Thymus (tissue), 11 donors: ENCODE measurements around the gene CDH13. TPM values are rescaled to one million over a fixed set of nuclear protein-coding genes. Genes with fewer than 3 reads are reported as not detected.

ENCODE experiments used
- DNase-seq, 9 donors: peaks; one replicate each; pipeline ENCODE4 v3.0.0-alpha.2; 2013; ENCODE audit warnings: low spot score in 9 of 9, low read depth in 6 of 9, missing footprints in 1 of 9
- H3K27ac ChIP-seq, 2 donors: one replicate each; pipeline ENCODE4 v1.5.1; 2013; ENCODE audit warnings: control low read depth in 1 of 2, low read depth in 1 of 2, low read length in 1 of 2, mild to moderate bottlenecking in 1 of 2, moderate library complexity in 1 of 2
- H3K27me3 ChIP-seq, 2 donors: one replicate each; pipeline ENCODE4 v1.5.1; 2013; ENCODE audit warnings: low read length in 1 of 2; ENCODE audit not compliant: control insufficient read depth in 2 of 2, insufficient read depth in 1 of 2
- H3K36me3 ChIP-seq, 2 donors: one replicate each; pipeline ENCODE4 v1.5.1; 2013; ENCODE audit warnings: low read length in 1 of 2, mild to moderate bottlenecking in 1 of 2, moderate library complexity in 1 of 2; ENCODE audit not compliant: control insufficient read depth in 2 of 2, insufficient read depth in 2 of 2
- H3K4me1 ChIP-seq, 2 donors: one replicate each; pipeline ENCODE4 v1.5.1; 2013; ENCODE audit warnings: low read length in 2 of 2; ENCODE audit not compliant: control insufficient read depth in 2 of 2, insufficient read depth in 2 of 2
- H3K4me3 ChIP-seq, 2 donors: one replicate each; pipeline ENCODE4 v1.5.1; 2013; ENCODE audit warnings: low read length in 2 of 2, control low read depth in 1 of 2, mild to moderate bottlenecking in 1 of 2
- H3K9me3 ChIP-seq, 2 donors: one replicate each; pipeline ENCODE4 v1.5.1; 2013; ENCODE audit warnings: low read length in 1 of 2, mild to moderate bottlenecking in 1 of 2; ENCODE audit not compliant: control insufficient read depth in 2 of 2, insufficient read depth in 1 of 2
- WGBS: extraction: QIAGEN DNeasy Blood & Tissue Kit; methylation state at CpG from one replicate; pipeline ENCODE4 v1.1.7; 2013; 5-methylcytosine and 5-hydroxymethylcytosine counted together
- polyA plus RNA-seq: library from polyadenylated mRNA; stranded (reverse); fragments of 200-250 nt; gene quantifications from one replicate; pipeline ENCODE4 v1.2.3, GENCODE V29; 2013
- total RNA-seq: library from RNA; stranded (reverse); fragments of 120-200 nt; gene quantifications from one replicate; pipeline ENCODE4 v1.2.4, GENCODE V29; 2013
- donor health status: healthy.

The CDH13 gene
- total and polyA plus RNA-seq, 2 donors = 1.5 to 3.7 TPM

DNA sequence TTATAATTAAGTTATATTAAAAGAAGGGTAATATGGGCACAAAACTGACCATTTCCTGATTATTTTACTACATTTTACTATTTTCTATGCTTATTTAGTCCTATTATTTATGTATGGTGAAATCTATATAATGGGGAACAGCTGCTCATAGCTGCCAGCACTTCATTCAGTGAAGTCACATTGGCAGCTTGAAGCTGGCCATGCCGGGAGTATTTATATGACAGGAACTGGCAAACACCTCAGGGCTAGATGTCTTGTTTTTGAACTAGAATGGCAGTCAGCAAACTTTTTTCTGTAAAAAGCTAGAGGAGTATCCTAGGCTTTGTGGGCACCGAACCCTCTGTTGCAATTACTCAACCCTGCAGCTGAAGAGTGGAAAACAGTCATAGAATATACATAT lies 104.1 kb downstream of the CDH13 start:
- Histone ChIP-seq H3K36me3 (no peaks in the 10 kb centered on the region), H3K9me3 (no peaks in the 10 kb centered on the region), H3K4me3 (no peak overlapping the region), H3K4me1 (no peaks in the 10 kb centered on the region), H3K27me3 (no peaks in the 10 kb centered on the region), H3K27ac (no peak overlapping the region)
- no peak for DNase-seq
- WGBS = 93% methylated on average over 2 of the region's 2 CpGs

DNA sequence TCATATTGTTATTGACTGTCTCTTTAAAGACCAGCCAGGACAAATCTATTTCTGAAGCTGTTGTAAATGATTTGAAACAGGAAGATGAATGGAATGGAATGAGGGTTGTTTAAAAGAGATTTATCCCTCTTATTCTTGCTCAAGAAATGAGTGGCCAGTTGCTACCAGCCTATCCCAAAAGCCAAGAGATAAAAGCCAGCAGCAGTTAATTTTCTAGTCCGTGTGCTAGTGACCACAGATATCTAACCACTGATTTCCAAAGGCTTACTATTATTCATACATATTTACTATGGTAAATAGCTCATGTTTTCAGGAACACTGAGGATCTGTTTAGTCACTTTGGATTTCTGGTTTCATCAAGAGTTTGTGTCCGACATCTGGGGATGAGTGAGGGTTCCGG lies 105.7 kb downstream of the CDH13 start:
- Histone ChIP-seq H3K36me3 (no peaks in the 10 kb centered on the region), H3K9me3 (no peaks in the 10 kb centered on the region), H3K27ac (no peak overlapping the region), H3K27me3 (no peaks in the 10 kb centered on the region), H3K4me3 (no peak overlapping the region), H3K4me1 (no peaks in the 10 kb centered on the region)
- DNase-seq = no peak
- WGBS = 92% methylated on average over 3 of the region's 3 CpGs

DNA sequence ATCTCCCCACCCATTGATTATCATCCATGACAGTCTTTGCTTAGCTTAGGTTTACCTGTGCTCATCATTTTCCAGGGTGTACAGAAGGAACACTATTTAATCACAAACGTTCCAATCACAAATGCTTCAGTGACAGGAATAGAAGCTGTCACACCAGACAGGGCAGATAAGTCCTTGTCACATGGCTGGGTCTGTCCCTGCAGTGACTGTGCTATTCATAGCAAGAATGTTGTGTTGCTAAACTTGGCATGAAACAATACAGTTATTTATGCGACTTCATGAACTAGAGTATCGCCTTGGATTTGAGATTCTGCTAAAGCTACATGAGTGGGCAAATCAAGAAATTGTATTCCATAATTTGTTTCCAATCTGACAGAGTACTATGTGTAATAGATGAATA lies 108.4 kb downstream of the CDH13 start:
- H3K4me3 ChIP-seq = no peak overlapping the region
- no peaks in the 10 kb centered on the region for H3K27me3 ChIP-seq
- H3K36me3 ChIP-seq = no peaks in the 10 kb centered on the region
- no peaks in the 10 kb centered on the region for H3K9me3 ChIP-seq
- DNase-seq = no peak
- H3K27ac ChIP-seq = no peak overlapping the region
- WGBS = 65% methylated on average over 3 of the region's 3 CpGs
- no peaks in the 10 kb centered on the region for H3K4me1 ChIP-seq

DNA sequence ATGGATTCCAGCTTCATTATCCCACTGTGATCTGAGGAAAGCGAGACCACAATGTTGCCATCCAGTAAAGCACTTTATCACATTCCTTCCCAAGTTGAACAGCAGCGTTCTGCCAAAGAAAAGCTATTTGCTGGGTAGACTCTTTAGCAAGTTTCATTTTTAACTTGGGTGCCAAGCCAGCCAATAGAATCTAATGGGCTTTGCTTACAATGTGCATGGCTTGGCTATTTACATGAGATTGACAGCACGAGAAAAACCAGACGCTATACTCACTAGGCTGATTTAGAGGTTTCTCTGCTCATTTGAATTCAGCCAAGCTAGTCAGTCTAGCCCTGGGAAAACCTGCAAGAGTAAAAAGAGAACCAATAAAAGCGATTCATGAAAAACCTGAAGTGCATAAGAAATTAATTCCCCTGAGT lies 108.9 kb downstream of the CDH13 start:
- Histone ChIP-seq H3K27me3 (no peaks in the 10 kb centered on the region), H3K36me3 (no peaks in the 10 kb centered on the region), H3K4me3 (no peak overlapping the region), H3K4me1 (no peaks in the 10 kb centered on the region), H3K9me3 (no peaks in the 10 kb centered on the region), H3K27ac (no peak overlapping the region)
- DNase-seq = no peak
- WGBS = 80% methylated on average over 5 of the region's 5 CpGs

DNA sequence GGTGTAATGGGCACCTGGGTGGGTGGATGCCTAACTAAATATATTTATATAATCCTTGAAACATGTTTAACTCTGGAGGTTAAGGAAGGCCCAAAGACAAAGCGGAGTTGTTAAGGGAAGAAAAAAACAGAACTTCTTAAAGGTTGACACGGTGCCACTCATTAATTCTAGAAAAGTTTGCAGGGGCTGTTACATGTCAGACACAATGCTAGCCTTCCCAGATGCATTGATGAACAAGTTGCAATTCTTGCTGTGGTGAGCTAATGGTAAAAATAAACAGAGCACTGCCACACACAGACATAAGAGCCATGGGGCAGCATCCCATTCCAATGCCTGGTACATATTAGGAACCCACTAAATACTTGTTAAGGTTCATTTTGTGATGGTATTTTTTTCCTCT lies 109.5 kb downstream of the CDH13 start:
- Histone ChIP-seq H3K4me1 (no peaks in the 10 kb centered on the region), H3K27ac (no peak overlapping the region), H3K9me3 (no peaks in the 10 kb centered on the region), H3K27me3 (no peaks in the 10 kb centered on the region), H3K36me3 (no peaks in the 10 kb centered on the region), H3K4me3 (no peak overlapping the region)
- 77% methylated on average over 2 of the region's 2 CpGs for WGBS
- DNase-seq = no peak

DNA sequence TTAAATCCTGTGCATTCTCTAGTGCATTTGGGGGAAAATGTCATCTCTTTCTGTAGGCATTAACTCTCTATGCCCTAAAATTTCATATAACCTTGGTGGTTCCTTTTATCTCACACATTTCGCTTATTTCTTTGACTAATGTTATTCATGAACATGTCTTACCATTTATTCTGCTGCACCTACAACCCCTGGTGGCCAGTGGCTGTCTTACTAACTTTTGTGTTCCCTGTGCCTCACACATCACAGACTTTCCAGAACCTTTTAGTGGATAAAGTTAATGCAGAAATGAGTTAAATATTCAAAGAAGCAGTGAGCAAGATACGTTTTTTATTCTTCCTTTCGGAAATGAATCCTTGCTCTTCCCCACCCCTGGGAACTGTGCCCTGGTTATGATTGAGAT lies 111.9 kb downstream of the CDH13 start:
- DNase-seq = peak in 1 of 9 donors; percentile 2
- no peaks in the 10 kb centered on the region for H3K36me3 ChIP-seq
- H3K27ac ChIP-seq = no peak overlapping the region
- no peaks in the 10 kb centered on the region for H3K9me3 ChIP-seq
- no peak overlapping the region for H3K4me3 ChIP-seq
- H3K4me1 ChIP-seq = no peaks in the 10 kb centered on the region
- 87% methylated on average over 3 of the region's 3 CpGs for WGBS
- no peaks in the 10 kb centered on the region for H3K27me3 ChIP-seq

DNA sequence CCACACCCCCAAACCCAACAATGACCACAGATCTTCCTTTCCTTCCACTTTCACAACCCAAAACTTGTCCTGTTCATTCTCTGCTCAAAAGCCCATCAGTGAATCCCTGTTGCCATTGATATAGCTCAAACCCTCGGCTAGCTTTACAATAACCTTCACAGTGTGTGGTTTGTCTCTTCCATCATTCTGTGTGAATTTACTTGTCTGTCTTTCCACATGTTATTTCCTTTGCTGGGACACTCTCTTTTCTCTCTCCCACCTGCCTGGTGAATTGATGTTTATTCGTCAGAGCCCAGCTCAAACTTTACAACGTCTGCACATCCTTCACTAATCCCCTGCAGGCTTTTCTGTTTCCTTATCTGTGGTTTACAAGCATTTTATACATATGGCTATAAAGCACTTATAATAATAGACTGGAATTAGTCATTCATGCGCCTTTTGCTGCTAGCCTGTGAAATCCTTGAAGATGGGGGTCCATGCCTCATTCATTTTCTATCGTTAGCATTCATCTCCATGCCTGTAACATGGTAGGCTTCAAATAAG lies 114.4 kb downstream of the CDH13 start:
- WGBS = 71% methylated on average over 5 of the region's 5 CpGs
- H3K27ac ChIP-seq = no peak overlapping the region
- no peaks in the 10 kb centered on the region for H3K4me1 ChIP-seq
- H3K36me3 ChIP-seq = no peaks in the 10 kb centered on the region
- no peaks in the 10 kb centered on the region for H3K9me3 ChIP-seq
- H3K4me3 ChIP-seq = no peak overlapping the region
- no peak for DNase-seq
- no peaks in the 10 kb centered on the region for H3K27me3 ChIP-seq

DNA sequence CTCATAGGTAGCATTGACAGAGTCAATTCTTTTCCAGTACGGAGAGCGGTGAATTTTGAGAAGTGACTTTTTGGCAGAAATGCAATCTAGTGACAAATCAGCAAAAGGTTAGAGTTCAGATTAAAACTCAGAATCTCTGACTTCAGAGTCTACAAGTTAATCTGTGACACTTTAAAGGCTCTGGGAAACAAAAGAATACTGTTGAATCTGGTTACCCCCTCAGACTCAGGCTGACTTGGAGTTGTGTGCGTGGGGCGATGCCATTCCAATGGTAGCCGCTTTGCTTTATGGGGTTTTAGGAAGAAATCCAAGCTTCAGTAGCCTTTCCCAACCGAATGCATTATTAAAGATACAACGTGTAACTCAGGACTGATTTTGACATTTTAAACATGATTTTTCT lies 118.2 kb downstream of the CDH13 start:
- Histone ChIP-seq H3K9me3 (no peaks in the 10 kb centered on the region), H3K27me3 (no peaks in the 10 kb centered on the region), H3K4me1 (no peaks in the 10 kb centered on the region), H3K4me3 (no peak overlapping the region), H3K27ac (no peak overlapping the region), H3K36me3 (no peaks in the 10 kb centered on the region)
- no peak for DNase-seq
- WGBS = 93% methylated on average over 7 of the region's 7 CpGs

DNA sequence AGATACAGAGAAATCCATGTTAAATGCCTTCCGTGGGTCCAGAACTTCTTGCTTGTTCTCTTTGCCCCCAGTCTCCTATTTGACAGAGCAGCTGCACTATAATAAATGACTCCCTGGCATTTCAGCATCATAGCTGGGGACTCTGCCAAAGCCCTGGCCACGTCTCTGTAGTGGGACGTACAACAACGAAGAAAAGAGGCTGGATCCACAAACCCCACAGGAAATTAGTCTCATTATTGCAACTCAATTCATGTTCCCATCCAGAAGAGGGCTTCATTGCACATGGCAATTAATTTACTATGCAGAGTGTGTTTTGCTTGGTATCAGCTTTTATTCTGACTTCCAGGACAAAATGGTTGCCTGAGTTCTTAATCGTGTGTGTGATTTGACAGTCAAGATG lies 121.3 kb downstream of the CDH13 start:
- no peak overlapping the region for H3K27ac ChIP-seq
- 40% methylated on average over 5 of the region's 5 CpGs for WGBS
- no peaks in the 10 kb centered on the region for H3K36me3 ChIP-seq
- no peak for DNase-seq
- no peaks in the 10 kb centered on the region for H3K4me1 ChIP-seq
- H3K9me3 ChIP-seq = no peaks in the 10 kb centered on the region
- H3K4me3 ChIP-seq = no peak overlapping the region
- H3K27me3 ChIP-seq = no peaks in the 10 kb centered on the region

DNA sequence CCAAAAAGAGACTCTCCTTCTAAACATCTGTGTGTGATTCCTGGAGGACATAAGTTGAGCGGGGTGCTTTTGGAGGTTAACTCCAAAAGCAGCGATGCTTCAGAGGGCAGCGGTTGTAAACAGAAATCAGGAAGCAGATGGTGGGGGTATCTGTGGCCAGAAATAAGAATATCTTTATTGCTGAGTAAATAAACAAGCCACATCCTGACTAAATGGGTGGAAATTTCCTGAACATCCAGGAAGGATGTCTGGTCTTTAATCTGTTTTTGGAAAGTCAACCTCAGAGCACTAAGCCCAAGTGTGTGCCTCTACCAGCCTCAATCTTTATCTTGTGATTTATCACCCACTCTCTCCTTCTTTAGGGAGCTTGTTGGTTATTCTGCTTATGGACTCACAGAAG lies 123.3 kb downstream of the CDH13 start:
- Histone ChIP-seq H3K9me3 (no peaks in the 10 kb centered on the region), H3K4me3 (no peak overlapping the region), H3K27me3 (no peaks in the 10 kb centered on the region), H3K4me1 (no peaks in the 10 kb centered on the region), H3K27ac (no peak overlapping the region), H3K36me3 (no peaks in the 10 kb centered on the region)
- 11% methylated on average over 3 of the region's 3 CpGs for WGBS
- no peak for DNase-seq
